A549 (cell line): ENCODE data around the gene IGLON5. TPM values are rescaled to one million over a fixed set of nuclear protein-coding genes. Genes with fewer than 3 reads are reported as not detected.

Source experiments
- ATAC-seq, 2 experiments: fragments of 200-7000 bp in 1 of 2; fragments of >200 bp in 1 of 2; cut with Nextera tagmentation in 1 of 2; cut with Tn5 transposase in 1 of 2; 3 replicates each; pipeline versions ENCODE4 v1.8.0 to v1.9.1; 2018 to 2020; ENCODE audit warnings: mild to moderate bottlenecking in 1 of 2, moderate library complexity in 1 of 2
- CTCF ChIA-PET: fragments of 300-600 bp; sonication (Branson Sonifier 250); formaldehyde crosslinking; extraction: SDS; loops from one replicate; lab custom pipeline; 2021; ENCODE audit warnings: antibody characterized with exemption, inconsistent platforms; lab: Yijun Ruan, JAX
- POLR2A ChIA-PET: fragments of 350-600 bp; formaldehyde crosslinking; extraction: SDS; loops from one replicate; lab custom pipeline; 2021; ENCODE audit warnings: antibody characterized with exemption, inconsistent platforms; lab: Yijun Ruan, JAX
- DNase-seq, 2 experiments: peaks; one replicate each; pipeline versions ENCODE4 v3.0.0 to v3.0.0-alpha.2; 2011 to 2016; ENCODE audit warnings: low read depth in 1 of 2, low spot score in 1 of 2
- FAIRE-seq: peaks from 2 replicates; lab custom pipeline; 2011; peaks lifted over from hg19 to GRCh38; lab: Jason Lieb, UNC
- H3K27ac ChIP-seq, 2 experiments: fragments of >200 bp; sonication (Bioruptor Twin); formaldehyde crosslinking; 3 replicates each; pipeline ENCODE4 v1.5.1; 2016 to 2017
- H3K4me1 ChIP-seq: fragments of >200 bp; sonication (Bioruptor Twin); formaldehyde crosslinking; 3 replicates; pipeline ENCODE4 v1.6.1; 2016
- H3K4me2 ChIP-seq: fragments of >200 bp; sonication (Bioruptor Twin); formaldehyde crosslinking; 3 replicates; pipeline ENCODE4 v1.6.1; 2016
- H3K4me3 ChIP-seq: fragments of >200 bp; sonication (Bioruptor Twin); formaldehyde crosslinking; 3 replicates; pipeline ENCODE4 v1.5.1; 2016
- H3K9me3 ChIP-seq: fragments of >200 bp; sonication (Bioruptor Twin); formaldehyde crosslinking; 3 replicates; pipeline ENCODE4 v1.6.1; 2016
- BCL3 ChIP-seq: fragments of >200 bp; sonication (Bioruptor Twin); formaldehyde crosslinking; IDR thresholded peaks from 3 replicates; pipeline ENCODE4 v1.6.1; 2016
- CBX2 ChIP-seq: fragments of 200-600 bp; sonication (generic); IDR thresholded peaks from 2 replicates; pipeline ENCODE4 v1.6.1; 2016; ENCODE audit warnings: low read depth, mild to moderate bottlenecking, borderline replicate concordance
- CBX8 ChIP-seq: fragments of 200-600 bp; sonication (generic); IDR thresholded peaks from 2 replicates; pipeline ENCODE4 v1.6.1; 2016
- CHD2 ChIP-seq: fragments of 150-350 bp; IDR thresholded peaks from 2 replicates; pipeline ENCODE4 v1.6.1; 2014; ENCODE audit warnings: low read length; ENCODE audit not compliant: partially characterized antibody
- CHD4 ChIP-seq: fragments of 200-600 bp; sonication (generic); IDR thresholded peaks from 2 replicates; pipeline ENCODE4 v1.6.1; 2016; ENCODE audit warnings: antibody characterized with exemption, mild to moderate bottlenecking, borderline replicate concordance
- EHF ChIP-seq: fragments of 250-450 bp; sonication (Bioruptor Pico); IDR thresholded peaks from 2 replicates; pipeline ENCODE4 v1.5.0; 2020; ENCODE audit warnings: mild to moderate bottlenecking
- EHMT2 ChIP-seq: fragments of 200-600 bp; sonication (generic); IDR thresholded peaks from 2 replicates; pipeline ENCODE4 v1.6.1; 2016; ENCODE audit warnings: antibody characterized with exemption, low read depth, mild to moderate bottlenecking, moderate library complexity
- FOSL2 ChIP-seq, 2 experiments: fragments of 450-650 bp in 1 of 2; fragments of >200 bp in 1 of 2; sonication (Bioruptor Twin) in 1 of 2; formaldehyde crosslinking; IDR thresholded peaks; 2 replicates each; pipeline versions ENCODE4 v1.5.0 to v1.6.1; 2016 to 2020; ENCODE audit warnings: mild to moderate bottlenecking in 1 of 2, moderate library complexity in 1 of 2
- HMGXB4 ChIP-seq: fragments of 250-450 bp; sonication (Bioruptor Pico); IDR thresholded peaks from 2 replicates; pipeline ENCODE4 v1.5.0; 2021; ENCODE audit warnings: mild to moderate bottlenecking, moderate library complexity, borderline replicate concordance
- JUN ChIP-seq, 2 experiments: fragments of >200 bp; sonication (Bioruptor Twin); formaldehyde crosslinking; IDR thresholded peaks; 2 replicates in 1 of 2; 3 replicates in 1 of 2; pipeline ENCODE4 v1.6.1; 2016 to 2017
- KDM1A ChIP-seq: fragments of 200-600 bp; sonication (generic); IDR thresholded peaks from 2 replicates; pipeline ENCODE4 v1.6.1; 2016; ENCODE audit warnings: low read depth, mild to moderate bottlenecking
- MAFK ChIP-seq: fragments of 450-650 bp; IDR thresholded peaks from 2 replicates; pipeline ENCODE4 v1.6.1; 2014; ENCODE audit not compliant: partially characterized antibody
- MAZ ChIP-seq: fragments of 150-350 bp; IDR thresholded peaks from 2 replicates; pipeline ENCODE4 v1.6.1; 2014; ENCODE audit warnings: antibody characterized with exemption, low read depth, low read length, borderline replicate concordance
- NPAS2 ChIP-seq: fragments of 250-450 bp; sonication (Bioruptor Pico); IDR thresholded peaks from 2 replicates; pipeline ENCODE4 v1.8.0; 2022; ENCODE audit warnings: mild to moderate bottlenecking, moderate library complexity, borderline replicate concordance
- NR3C1 ChIP-seq: fragments of >200 bp; sonication (Bioruptor Twin); formaldehyde crosslinking; IDR thresholded peaks from 3 replicates; pipeline ENCODE4 v1.6.1; 2017
- POLR2A ChIP-seq: IDR thresholded peaks from 2 replicates; pipeline ENCODE4 v1.6.1; 2012; ENCODE audit warnings: mild to moderate bottlenecking, low read length
- POLR2AphosphoS2 ChIP-seq: conservative IDR thresholded peaks from 2 replicates; pipeline ENCODE4 v1.6.1; 2012; ENCODE audit warnings: low read length, improper control_type of control experiment, inconsistent platforms
- RAD21 ChIP-seq, 2 experiments: fragments of >200 bp in 1 of 2; sonication (Bioruptor Twin) in 1 of 2; formaldehyde crosslinking in 1 of 2; IDR thresholded peaks in 1 of 2; conservative IDR thresholded peaks in 1 of 2; 2 replicates in 1 of 2; 3 replicates in 1 of 2; pipeline ENCODE4 v1.6.1; 2012 to 2018; ENCODE audit warnings: inconsistent platforms in 1 of 2
- RARB ChIP-seq: fragments of 250-450 bp; sonication (Bioruptor Pico); IDR thresholded peaks from 2 replicates; pipeline ENCODE4 v1.8.0; 2021; ENCODE audit warnings: mild to moderate bottlenecking, moderate library complexity
- RFX5 ChIP-seq: fragments of 450-650 bp; IDR thresholded peaks from 2 replicates; pipeline ENCODE4 v1.7.1; 2014; ENCODE audit warnings: antibody characterized with exemption, mild to moderate bottlenecking, moderate library complexity
- SMC3 ChIP-seq: fragments of >200 bp; sonication (Bioruptor Twin); formaldehyde crosslinking; IDR thresholded peaks from 3 replicates; pipeline ENCODE4 v1.6.1; 2018; ENCODE audit warnings: inconsistent platforms
- SREBF2 ChIP-seq: fragments of 450-650 bp; IDR thresholded peaks from 2 replicates; pipeline ENCODE4 v1.6.1; 2014; ENCODE audit warnings: mild to moderate bottlenecking, moderate library complexity
- ZC3H11A ChIP-seq: fragments of 450-650 bp; IDR thresholded peaks from 2 replicates; pipeline ENCODE4 v1.6.1; 2014; ENCODE audit warnings: antibody characterized with exemption, mild to moderate bottlenecking
- WGBS: methylation state at CpG from one replicate; pipeline ENCODE4 v1.1.6; 2017; ENCODE audit errors: missing lambda C conversion rate; 5-methylcytosine and 5-hydroxymethylcytosine counted together
- polyA plus RNA-seq, 4 experiments: library from polyadenylated mRNA; depleted of rRNA in 3 of 4; stranded (reverse); fragments of >200 nt; fragmentation: RNase III in 1 of 4; extraction: RNeasy Plus Mini Kit Qiagen cat#74134 plus additional on column Dnase treatment in 1 of 4; gene quantifications; 2 replicates in 3 of 4; 3 replicates in 1 of 4; pipeline ENCODE4 v1.2.3, GENCODE V29; 2011 to 2017
- TF ChIP-seq, protein P1 (sequence below): fragments of 150-350 bp; IDR thresholded peaks from 2 replicates; pipeline ENCODE4 v1.6.1; 2014; ENCODE audit warnings: low read depth, mild to moderate bottlenecking, low read length
- TF ChIP-seq, protein P2 (sequence below): fragments of >200 bp; sonication (Bioruptor Twin); formaldehyde crosslinking; IDR thresholded peaks from 2 replicates; pipeline ENCODE4 v1.6.1; 2016

IGLON5 gene
- polyA plus RNA-seq, 2 of the 4 experiments (the other 2 are of a cell fraction): 0.04 to 0.06 TPM

- no peak for TF ChIP-seq SMC3
- no peak for TF ChIP-seq RARB (CRISPR knock-in tag)
- TF ChIP-seq KDM1A: no peak
- TF ChIP-seq CHD2: peak; percentile 24
- TF ChIP-seq EHF (CRISPR knock-in tag): no peak
- no peak for TF ChIP-seq CBX8
- TF ChIP-seq, protein P1, sequence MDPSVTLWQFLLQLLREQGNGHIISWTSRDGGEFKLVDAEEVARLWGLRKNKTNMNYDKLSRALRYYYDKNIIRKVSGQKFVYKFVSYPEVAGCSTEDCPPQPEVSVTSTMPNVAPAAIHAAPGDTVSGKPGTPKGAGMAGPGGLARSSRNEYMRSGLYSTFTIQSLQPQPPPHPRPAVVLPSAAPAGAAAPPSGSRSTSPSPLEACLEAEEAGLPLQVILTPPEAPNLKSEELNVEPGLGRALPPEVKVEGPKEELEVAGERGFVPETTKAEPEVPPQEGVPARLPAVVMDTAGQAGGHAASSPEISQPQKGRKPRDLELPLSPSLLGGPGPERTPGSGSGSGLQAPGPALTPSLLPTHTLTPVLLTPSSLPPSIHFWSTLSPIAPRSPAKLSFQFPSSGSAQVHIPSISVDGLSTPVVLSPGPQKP: no peak
- TF ChIP-seq POLR2A: peak; percentile 54
- TF ChIP-seq NPAS2 (CRISPR knock-in tag): no peak
- TF ChIP-seq, protein P2, sequence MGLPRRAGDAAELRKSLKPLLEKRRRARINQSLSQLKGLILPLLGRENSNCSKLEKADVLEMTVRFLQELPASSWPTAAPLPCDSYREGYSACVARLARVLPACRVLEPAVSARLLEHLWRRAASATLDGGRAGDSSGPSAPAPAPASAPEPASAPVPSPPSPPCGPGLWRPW: no peak
- TF ChIP-seq EHMT2: no peak
- no peak for TF ChIP-seq NR3C1
- no peak for TF ChIP-seq POLR2AphosphoS2
- TF ChIP-seq, all 56 proteins: peak for 12
Measured at GRCh38 chr19:51366389-51367254, 55.2 kb downstream of the IGLON5 start (continued).

GRCh38 chr19:51367255-51367564, 55.8 kb downstream of the IGLON5 start:
- FAIRE-seq (no peak), DNase-seq (no peak), ATAC-seq (peak in 1 of 2 experiments; percentile 9; a peak in 3 of 6 replicates)
- Histone ChIP-seq H3K9me3 (no peaks in the 10 kb centered on the region), H3K27ac (peak overlapping the region; percentile 87 to 96), H3K4me1 (peaks cover 39% of the 10 kb centered on the region), H3K4me2 (peak overlapping the region; percentile 90), H3K4me3 (peak overlapping the region; percentile 61)
- ChIA-PET POLR2A (interaction anchor here (0.6 to 1.8 kb wide), 9 partner anchors 8 to 822 kb away, joined by 3 to 59 read pairs (median 3); partner anchors contain the start of gene PPP2R1A), CTCF (interaction anchor here (1.2 to 5.7 kb wide), 5 partner anchors 14 to 54 kb away, joined by 3 to 28 read pairs (median 7); no protein-coding TSS in a partner anchor)
- 1% methylated on average over 9 of the region's 15 CpGs for WGBS
- TF ChIP-seq HMGXB4 (CRISPR knock-in tag) (no peak), POLR2A (peak; percentile 42)

DNA sequence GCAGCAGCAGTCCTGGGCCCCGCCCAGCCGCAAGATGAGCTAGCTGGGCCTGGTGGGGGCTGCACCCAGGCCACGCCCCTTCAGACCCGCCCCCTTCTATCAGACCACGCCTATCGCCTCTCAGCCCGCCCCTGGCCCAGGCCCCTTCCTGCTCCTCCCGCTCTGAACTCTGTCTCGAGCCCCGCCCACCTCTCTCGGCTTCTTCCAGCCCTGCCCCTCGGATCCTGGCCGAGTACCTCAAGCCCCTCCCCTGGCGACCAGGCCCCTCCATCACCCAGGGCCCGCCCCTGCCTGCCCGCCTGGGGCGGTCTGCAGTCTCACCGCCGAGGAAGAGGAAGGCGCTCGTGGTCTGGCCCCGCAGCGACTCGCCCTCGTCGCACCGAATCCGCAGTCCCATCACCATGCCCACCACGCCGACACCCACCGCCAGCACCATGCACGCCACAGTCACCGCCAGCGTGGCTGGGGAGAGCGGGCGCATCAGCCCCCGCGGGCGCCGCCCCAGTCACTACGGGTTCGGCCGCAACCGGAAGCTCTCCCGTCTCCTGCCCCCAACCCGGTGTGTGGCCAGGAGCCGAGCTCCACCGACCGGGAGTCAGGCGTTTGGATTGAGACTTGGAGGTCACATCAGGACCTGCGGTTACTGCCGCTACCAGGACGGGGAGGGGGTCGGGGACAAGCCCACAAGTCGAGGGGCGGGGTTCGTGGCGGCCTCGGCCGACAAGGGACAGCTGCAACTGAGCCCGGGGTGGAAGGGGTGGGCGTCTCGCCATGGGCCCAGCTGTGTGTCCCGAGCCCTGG, 56.3 kb downstream of the IGLON5 start:
- H3K27ac ChIP-seq: peak overlapping the region; percentile 96 to 97
- DNase-seq (peak; percentile 93 to 99), ATAC-seq (peak; percentile 57 to 82), FAIRE-seq (no peak)
- H3K4me3 ChIP-seq: peak overlapping the region; percentile 61
- no peaks in the 10 kb centered on the region for H3K9me3 ChIP-seq
- POLR2A ChIA-PET: interaction anchor here (0.6 to 1.8 kb wide), 9 partner anchors 8 to 822 kb away, joined by 3 to 59 read pairs (median 3); partner anchors contain the start of gene PPP2R1A
- WGBS: 2% methylated on average over 34 of the region's 64 CpGs
- CTCF ChIA-PET: interaction anchor here (1.0 to 5.7 kb wide), 8 partner anchors 14 to 294 kb away, joined by 3 to 28 read pairs (median 5); no protein-coding TSS in a partner anchor
- H3K4me1 ChIP-seq: peaks cover 33% of the 10 kb centered on the region
- H3K4me2 ChIP-seq: peak overlapping the region; percentile 99
- no peak for TF ChIP-seq FOSL2 (IDR thresholded peaks at IDR 0.05)
- no peak for TF ChIP-seq FOSL2 (CRISPR knock-in tag; IDR thresholded peaks at IDR 0.05)
- TF ChIP-seq RFX5: no peak
- no peak for TF ChIP-seq CHD4
- TF ChIP-seq CBX8: no peak
- TF ChIP-seq MAZ: peak; percentile 25; the same call in 1 of the 2 replicates
- no peak; the same call in 1 of the 2 replicates for TF ChIP-seq RARB (CRISPR knock-in tag)
- no peak for TF ChIP-seq MAFK
- peak; percentile 29 to 80; a peak in 4 of 5 replicates for TF ChIP-seq JUN (IDR thresholded peaks at IDR 0.05)
- TF ChIP-seq NR3C1: no peak
- TF ChIP-seq POLR2A: peak; percentile 92
- TF ChIP-seq BCL3: peak; percentile 35; the same call in 1 of the 3 replicates
- TF ChIP-seq ZC3H11A: no peak
- peak in 1 of 2 experiments; percentile 18; a peak in 1 of 5 replicates for TF ChIP-seq RAD21 (conservative IDR thresholded peaks at IDR 0.05 in 1 of 2, IDR thresholded peaks at IDR 0.05 in 1 of 2)
- TF ChIP-seq CBX2: no peak
- TF ChIP-seq SREBF2: no peak
- TF ChIP-seq HMGXB4 (CRISPR knock-in tag): no peak
